ENCODE data around the gene INF2.

GRCh38 chr14:104715871-104716270 is 26.5 kb downstream of the INF2 start:
- TF ChIP-seq CEBPB (IDR thresholded peaks at IDR 0.05) (no peak), CREB1 (IDR thresholded peaks at IDR 0.05; ENCODE audit: low read depth) (no peak), EGR1 (IDR thresholded peaks at IDR 0.05) (no peak), TEAD4 (IDR thresholded peaks at IDR 0.05) (no peak), EP300 (IDR thresholded peaks at IDR 0.05; ENCODE audit: borderline replicate concordance) (no peak), YY1 (IDR thresholded peaks at IDR 0.05; ENCODE audit: low read depth) (no peak), TAF1 (IDR thresholded peaks at IDR 0.05; ENCODE audit: low read depth) (no peak), RAD21 (IDR thresholded peaks at IDR 0.05; ENCODE audit: low read depth) (no peak), ZBTB7A (IDR thresholded peaks at IDR 0.05; ENCODE audit: low read depth) (no peak), TCF12 (IDR thresholded peaks at IDR 0.05; ENCODE audit: low read depth) (no peak), FOXM1 (IDR thresholded peaks at IDR 0.05; ENCODE audit: borderline replicate concordance, low read depth) (no peak), NFIC (IDR thresholded peaks at IDR 0.05) (no peak)
- TF ChIP-seq, protein P1, sequence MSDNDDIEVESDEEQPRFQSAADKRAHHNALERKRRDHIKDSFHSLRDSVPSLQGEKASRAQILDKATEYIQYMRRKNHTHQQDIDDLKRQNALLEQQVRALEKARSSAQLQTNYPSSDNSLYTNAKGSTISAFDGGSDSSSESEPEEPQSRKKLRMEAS (IDR thresholded peaks at IDR 0.05): no peak
- TF ChIP-seq, protein P2, sequence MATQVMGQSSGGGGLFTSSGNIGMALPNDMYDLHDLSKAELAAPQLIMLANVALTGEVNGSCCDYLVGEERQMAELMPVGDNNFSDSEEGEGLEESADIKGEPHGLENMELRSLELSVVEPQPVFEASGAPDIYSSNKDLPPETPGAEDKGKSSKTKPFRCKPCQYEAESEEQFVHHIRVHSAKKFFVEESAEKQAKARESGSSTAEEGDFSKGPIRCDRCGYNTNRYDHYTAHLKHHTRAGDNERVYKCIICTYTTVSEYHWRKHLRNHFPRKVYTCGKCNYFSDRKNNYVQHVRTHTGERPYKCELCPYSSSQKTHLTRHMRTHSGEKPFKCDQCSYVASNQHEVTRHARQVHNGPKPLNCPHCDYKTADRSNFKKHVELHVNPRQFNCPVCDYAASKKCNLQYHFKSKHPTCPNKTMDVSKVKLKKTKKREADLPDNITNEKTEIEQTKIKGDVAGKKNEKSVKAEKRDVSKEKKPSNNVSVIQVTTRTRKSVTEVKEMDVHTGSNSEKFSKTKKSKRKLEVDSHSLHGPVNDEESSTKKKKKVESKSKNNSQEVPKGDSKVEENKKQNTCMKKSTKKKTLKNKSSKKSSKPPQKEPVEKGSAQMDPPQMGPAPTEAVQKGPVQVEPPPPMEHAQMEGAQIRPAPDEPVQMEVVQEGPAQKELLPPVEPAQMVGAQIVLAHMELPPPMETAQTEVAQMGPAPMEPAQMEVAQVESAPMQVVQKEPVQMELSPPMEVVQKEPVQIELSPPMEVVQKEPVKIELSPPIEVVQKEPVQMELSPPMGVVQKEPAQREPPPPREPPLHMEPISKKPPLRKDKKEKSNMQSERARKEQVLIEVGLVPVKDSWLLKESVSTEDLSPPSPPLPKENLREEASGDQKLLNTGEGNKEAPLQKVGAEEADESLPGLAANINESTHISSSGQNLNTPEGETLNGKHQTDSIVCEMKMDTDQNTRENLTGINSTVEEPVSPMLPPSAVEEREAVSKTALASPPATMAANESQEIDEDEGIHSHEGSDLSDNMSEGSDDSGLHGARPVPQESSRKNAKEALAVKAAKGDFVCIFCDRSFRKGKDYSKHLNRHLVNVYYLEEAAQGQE (IDR thresholded peaks at IDR 0.05; ENCODE audit: low read depth): no peak

All from Ishikawa (cell line).